HEK293 (cell line): ENCODE data around the gene MAN2B2.
"Not testable (repeated sequence)": the region's sequence is repeated elsewhere in the genome, so short reads cannot be mapped to it uniquely, and the experiment has no call there.

Experiments used
- CTCF ChIA-PET: fragments of 350-600 bp; formaldehyde crosslinking; extraction: SDS; loops from one replicate; lab custom pipeline; 2021; ENCODE audit warnings: antibody characterized with exemption; lab: Yijun Ruan, JAX
- POLR2A ChIA-PET: fragments of 300-600 bp; formaldehyde crosslinking; extraction: SDS; loops from one replicate; lab custom pipeline; 2020; ENCODE audit warnings: antibody characterized with exemption, inconsistent platforms; lab: Yijun Ruan, JAX
- H3K27ac ChIP-seq: fragments of 200-500 bp; sonication (Bioruptor generic); 2 replicates; pipeline ENCODE4 v1.5.1; 2014; ENCODE audit warnings: low read depth, low read length, control low read depth, inconsistent platforms; ENCODE audit errors: extremely low read depth
- H3K36me3 ChIP-seq, 2 experiments: fragments of 200-500 bp in 1 of 2; sonication (Bioruptor generic) in 1 of 2; 1 replicate in 1 of 2; 2 replicates in 1 of 2; pipeline ENCODE4 v1.5.1; 2014 to 2017; ENCODE audit warnings: inconsistent platforms in 2 of 2, low read length in 2 of 2; ENCODE audit not compliant: control insufficient read depth in 2 of 2, insufficient read depth in 1 of 2
- H3K4me1 ChIP-seq: fragments of 200-500 bp; sonication (Bioruptor generic); 2 replicates; pipeline ENCODE4 v1.5.1; 2014; ENCODE audit warnings: mild to moderate bottlenecking, low read length, inconsistent platforms; ENCODE audit not compliant: control insufficient read depth, insufficient read depth
- H3K4me3 ChIP-seq: 2 replicates; pipeline ENCODE4 v1.5.1; 2011; ENCODE audit warnings: low read depth, mild to moderate bottlenecking, control low read depth, low read length, moderate library complexity
- H3K9me3 ChIP-seq: fragments of 200-500 bp; sonication (Bioruptor generic); 2 replicates; pipeline ENCODE4 v1.5.1; 2014; ENCODE audit warnings: low read depth, low read length, inconsistent platforms; ENCODE audit not compliant: control insufficient read depth, insufficient read depth
- GLIS2 ChIP-seq: fragments of 450-650 bp; formaldehyde crosslinking; IDR thresholded peaks from 2 replicates; pipeline ENCODE4 v1.5.1; 2016; ENCODE audit warnings: missing biosample characterization, missing genetic modification characterization
- KLF7 ChIP-seq: fragments of 450-650 bp; formaldehyde crosslinking; IDR thresholded peaks from 2 replicates; pipeline ENCODE4 v1.5.1; 2016; ENCODE audit warnings: missing biosample characterization, missing genetic modification characterization, borderline replicate concordance
- SALL2 ChIP-seq: fragments of 450-650 bp; formaldehyde crosslinking; IDR thresholded peaks from 2 replicates; pipeline ENCODE4 v1.5.0; 2017; ENCODE audit warnings: missing biosample characterization, mild to moderate bottlenecking, missing genetic modification characterization, borderline replicate concordance
- ZNF174 ChIP-seq: fragments of 450-650 bp; formaldehyde crosslinking; IDR thresholded peaks from 2 replicates; pipeline ENCODE4 v1.5.0; 2017; ENCODE audit warnings: missing biosample characterization, mild to moderate bottlenecking, missing genetic modification characterization
- ZNF292 ChIP-seq: fragments of 450-650 bp; formaldehyde crosslinking; IDR thresholded peaks from 2 replicates; pipeline ENCODE4 v1.5.1; 2016; ENCODE audit warnings: low read depth, missing biosample characterization, missing genetic modification characterization, borderline replicate concordance
- ZNF48 ChIP-seq: fragments of 450-650 bp; formaldehyde crosslinking; IDR thresholded peaks from 2 replicates; pipeline ENCODE4 v1.5.1; 2016; ENCODE audit warnings: missing biosample characterization, missing genetic modification characterization
- ZNF596 ChIP-seq: fragments of 450-650 bp; IDR thresholded peaks from 2 replicates; pipeline ENCODE4 v1.5.0; 2018; ENCODE audit warnings: missing biosample characterization, mild to moderate bottlenecking, missing genetic modification characterization, moderate library complexity
- ZNF677 ChIP-seq: fragments of 450-650 bp; IDR thresholded peaks from 2 replicates; pipeline ENCODE4 v1.5.0; 2018; ENCODE audit warnings: missing biosample characterization, mild to moderate bottlenecking, missing genetic modification characterization, moderate library complexity
- TF ChIP-seq, protein P1 (sequence below): fragments of 450-650 bp; formaldehyde crosslinking; IDR thresholded peaks from 2 replicates; pipeline ENCODE4 v1.5.1; 2016; ENCODE audit warnings: missing biosample characterization, missing genetic modification characterization
- TF ChIP-seq, protein P2 (sequence below): fragments of 450-650 bp; formaldehyde crosslinking; IDR thresholded peaks from 2 replicates; pipeline ENCODE4 v1.5.1; 2017; ENCODE audit warnings: missing biosample characterization, mild to moderate bottlenecking, missing genetic modification characterization, moderate library complexity
- TF ChIP-seq, protein P3 (sequence below): fragments of 450-650 bp; formaldehyde crosslinking; IDR thresholded peaks from 2 replicates; pipeline ENCODE4 v1.5.1; 2016; ENCODE audit warnings: missing biosample characterization, missing genetic modification characterization
- TF ChIP-seq, protein P4 (sequence below): fragments of 450-650 bp; formaldehyde crosslinking; IDR thresholded peaks from 2 replicates; pipeline ENCODE4 v1.5.1; 2017; ENCODE audit warnings: missing biosample characterization, missing genetic modification characterization
- TF ChIP-seq, protein P5 (sequence below): fragments of 450-650 bp; formaldehyde crosslinking; IDR thresholded peaks from 2 replicates; pipeline ENCODE4 v1.5.1; 2016; ENCODE audit warnings: missing biosample characterization, missing genetic modification characterization

The MAN2B2 gene

DNA sequence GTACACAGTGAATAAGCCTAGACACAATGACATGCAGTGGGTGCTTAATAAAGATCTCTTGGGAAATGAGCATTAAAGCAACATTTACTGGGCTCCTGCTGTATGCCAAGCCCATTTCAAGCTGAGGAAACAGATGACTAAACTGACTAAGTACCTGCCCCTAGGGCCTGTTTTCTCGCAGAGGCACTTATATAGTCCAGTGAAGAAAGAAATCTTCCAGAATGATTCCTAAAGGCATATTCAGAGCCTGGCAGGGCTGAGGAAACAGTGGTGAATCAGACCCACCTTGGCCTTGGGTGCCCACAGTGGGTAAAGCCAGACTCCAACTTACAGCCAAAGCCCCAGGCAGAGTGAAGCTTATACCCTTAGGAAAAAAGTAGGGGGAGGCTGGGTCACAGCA is 96.7 kb downstream of the MAN2B2 start (continued):
- TF ChIP-seq, protein P1, sequence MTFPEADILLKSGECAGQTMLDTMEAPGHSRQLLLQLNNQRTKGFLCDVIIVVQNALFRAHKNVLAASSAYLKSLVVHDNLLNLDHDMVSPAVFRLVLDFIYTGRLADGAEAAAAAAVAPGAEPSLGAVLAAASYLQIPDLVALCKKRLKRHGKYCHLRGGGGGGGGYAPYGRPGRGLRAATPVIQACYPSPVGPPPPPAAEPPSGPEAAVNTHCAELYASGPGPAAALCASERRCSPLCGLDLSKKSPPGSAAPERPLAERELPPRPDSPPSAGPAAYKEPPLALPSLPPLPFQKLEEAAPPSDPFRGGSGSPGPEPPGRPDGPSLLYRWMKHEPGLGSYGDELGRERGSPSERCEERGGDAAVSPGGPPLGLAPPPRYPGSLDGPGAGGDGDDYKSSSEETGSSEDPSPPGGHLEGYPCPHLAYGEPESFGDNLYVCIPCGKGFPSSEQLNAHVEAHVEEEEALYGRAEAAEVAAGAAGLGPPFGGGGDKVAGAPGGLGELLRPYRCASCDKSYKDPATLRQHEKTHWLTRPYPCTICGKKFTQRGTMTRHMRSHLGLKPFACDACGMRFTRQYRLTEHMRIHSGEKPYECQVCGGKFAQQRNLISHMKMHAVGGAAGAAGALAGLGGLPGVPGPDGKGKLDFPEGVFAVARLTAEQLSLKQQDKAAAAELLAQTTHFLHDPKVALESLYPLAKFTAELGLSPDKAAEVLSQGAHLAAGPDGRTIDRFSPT (tag by site-specific recombination) = no peak
- TF ChIP-seq, all 188 proteins: peak for 0

DNA sequence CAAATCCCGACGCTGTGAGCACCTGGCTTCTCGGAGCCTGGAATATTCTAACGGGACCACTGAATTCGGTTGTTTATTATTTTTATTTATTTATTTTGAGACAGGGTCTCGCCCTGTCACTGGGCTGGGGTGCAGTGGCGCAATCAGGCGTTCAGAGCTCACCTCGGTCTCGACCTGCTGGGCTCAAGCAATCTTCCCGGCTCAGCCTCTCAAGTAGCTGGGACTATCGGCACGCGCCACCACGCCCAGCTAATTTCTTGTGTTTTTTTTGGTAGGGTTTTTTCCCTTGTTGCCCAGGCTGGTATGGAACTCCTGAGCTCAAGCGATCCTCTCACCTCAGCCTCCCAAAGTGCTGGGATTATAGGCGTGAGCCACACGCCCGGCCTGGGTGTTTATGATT is 97.1 kb downstream of the MAN2B2 start:
- H3K27ac ChIP-seq = no peak overlapping the region
- H3K4me1 ChIP-seq = no peaks in the 10 kb centered on the region
- ChIA-PET CTCF (interaction anchor here (1.9 kb wide), 1 partner anchor 8 kb away, joined by 7 read pairs; no protein-coding TSS in a partner anchor), POLR2A (interaction anchor here (1.9 kb wide), 1 partner anchor 8 kb away, joined by 17 read pairs; no protein-coding TSS in a partner anchor)
- H3K4me3 ChIP-seq = no peak overlapping the region
- peaks cover 0 to 22% of the 10 kb centered on the region in 2 experiments; a peak in 2 of 3 replicates for H3K36me3 ChIP-seq
- TF ChIP-seq ZNF292 (tag by site-specific recombination) = no peak
- TF ChIP-seq, protein P2, sequence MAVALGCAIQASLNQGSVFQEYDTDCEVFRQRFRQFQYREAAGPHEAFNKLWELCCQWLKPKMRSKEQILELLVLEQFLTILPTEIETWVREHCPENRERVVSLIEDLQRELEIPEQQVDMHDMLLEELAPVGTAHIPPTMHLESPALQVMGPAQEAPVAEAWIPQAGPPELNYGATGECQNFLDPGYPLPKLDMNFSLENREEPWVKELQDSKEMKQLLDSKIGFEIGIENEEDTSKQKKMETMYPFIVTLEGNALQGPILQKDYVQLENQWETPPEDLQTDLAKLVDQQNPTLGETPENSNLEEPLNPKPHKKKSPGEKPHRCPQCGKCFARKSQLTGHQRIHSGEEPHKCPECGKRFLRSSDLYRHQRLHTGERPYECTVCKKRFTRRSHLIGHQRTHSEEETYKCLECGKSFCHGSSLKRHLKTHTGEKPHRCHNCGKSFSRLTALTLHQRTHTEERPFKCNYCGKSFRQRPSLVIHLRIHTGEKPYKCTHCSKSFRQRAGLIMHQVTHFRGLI (tag by site-specific recombination) = no peak
- TF ChIP-seq ZNF174 (tag by site-specific recombination) = no peak
- TF ChIP-seq, protein P3, sequence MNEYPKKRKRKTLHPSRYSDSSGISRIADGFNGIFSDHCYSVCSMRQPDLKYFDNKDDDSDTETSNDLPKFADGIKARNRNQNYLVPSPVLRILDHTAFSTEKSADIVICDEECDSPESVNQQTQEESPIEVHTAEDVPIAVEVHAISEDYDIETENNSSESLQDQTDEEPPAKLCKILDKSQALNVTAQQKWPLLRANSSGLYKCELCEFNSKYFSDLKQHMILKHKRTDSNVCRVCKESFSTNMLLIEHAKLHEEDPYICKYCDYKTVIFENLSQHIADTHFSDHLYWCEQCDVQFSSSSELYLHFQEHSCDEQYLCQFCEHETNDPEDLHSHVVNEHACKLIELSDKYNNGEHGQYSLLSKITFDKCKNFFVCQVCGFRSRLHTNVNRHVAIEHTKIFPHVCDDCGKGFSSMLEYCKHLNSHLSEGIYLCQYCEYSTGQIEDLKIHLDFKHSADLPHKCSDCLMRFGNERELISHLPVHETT = no peak
- TF ChIP-seq SALL2 (tag by site-specific recombination) = no peak
- no peak for TF ChIP-seq ZNF48
- TF ChIP-seq ZNF596 (tag by site-specific recombination) = no peak
- no peak for TF ChIP-seq ZNF677 (tag by site-specific recombination)
- no peak for TF ChIP-seq KLF7 (tag by site-specific recombination)
- TF ChIP-seq, protein P4, sequence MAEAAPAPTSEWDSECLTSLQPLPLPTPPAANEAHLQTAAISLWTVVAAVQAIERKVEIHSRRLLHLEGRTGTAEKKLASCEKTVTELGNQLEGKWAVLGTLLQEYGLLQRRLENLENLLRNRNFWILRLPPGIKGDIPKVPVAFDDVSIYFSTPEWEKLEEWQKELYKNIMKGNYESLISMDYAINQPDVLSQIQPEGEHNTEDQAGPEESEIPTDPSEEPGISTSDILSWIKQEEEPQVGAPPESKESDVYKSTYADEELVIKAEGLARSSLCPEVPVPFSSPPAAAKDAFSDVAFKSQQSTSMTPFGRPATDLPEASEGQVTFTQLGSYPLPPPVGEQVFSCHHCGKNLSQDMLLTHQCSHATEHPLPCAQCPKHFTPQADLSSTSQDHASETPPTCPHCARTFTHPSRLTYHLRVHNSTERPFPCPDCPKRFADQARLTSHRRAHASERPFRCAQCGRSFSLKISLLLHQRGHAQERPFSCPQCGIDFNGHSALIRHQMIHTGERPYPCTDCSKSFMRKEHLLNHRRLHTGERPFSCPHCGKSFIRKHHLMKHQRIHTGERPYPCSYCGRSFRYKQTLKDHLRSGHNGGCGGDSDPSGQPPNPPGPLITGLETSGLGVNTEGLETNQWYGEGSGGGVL (tag by site-specific recombination) = no peak
- TF ChIP-seq GLIS2 (tag by site-specific recombination) = no peak
- TF ChIP-seq, protein P5, sequence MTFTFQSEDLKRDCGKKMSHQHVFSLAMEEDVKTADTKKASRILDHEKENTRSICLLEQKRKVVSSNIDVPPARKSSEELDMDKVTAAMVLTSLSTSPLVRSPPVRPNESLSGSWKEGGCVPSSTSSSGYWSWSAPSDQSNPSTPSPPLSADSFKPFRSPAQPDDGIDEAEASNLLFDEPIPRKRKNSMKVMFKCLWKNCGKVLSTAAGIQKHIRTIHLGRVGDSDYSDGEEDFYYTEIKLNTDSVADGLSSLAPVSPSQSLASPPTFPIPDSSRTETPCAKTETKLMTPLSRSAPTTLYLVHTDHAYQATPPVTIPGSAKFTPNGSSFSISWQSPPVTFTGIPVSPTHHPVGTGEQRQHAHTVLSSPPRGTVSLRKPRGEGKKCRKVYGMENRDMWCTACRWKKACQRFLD = no peak
- H3K9me3 ChIP-seq = no peaks in the 10 kb centered on the region

DNA sequence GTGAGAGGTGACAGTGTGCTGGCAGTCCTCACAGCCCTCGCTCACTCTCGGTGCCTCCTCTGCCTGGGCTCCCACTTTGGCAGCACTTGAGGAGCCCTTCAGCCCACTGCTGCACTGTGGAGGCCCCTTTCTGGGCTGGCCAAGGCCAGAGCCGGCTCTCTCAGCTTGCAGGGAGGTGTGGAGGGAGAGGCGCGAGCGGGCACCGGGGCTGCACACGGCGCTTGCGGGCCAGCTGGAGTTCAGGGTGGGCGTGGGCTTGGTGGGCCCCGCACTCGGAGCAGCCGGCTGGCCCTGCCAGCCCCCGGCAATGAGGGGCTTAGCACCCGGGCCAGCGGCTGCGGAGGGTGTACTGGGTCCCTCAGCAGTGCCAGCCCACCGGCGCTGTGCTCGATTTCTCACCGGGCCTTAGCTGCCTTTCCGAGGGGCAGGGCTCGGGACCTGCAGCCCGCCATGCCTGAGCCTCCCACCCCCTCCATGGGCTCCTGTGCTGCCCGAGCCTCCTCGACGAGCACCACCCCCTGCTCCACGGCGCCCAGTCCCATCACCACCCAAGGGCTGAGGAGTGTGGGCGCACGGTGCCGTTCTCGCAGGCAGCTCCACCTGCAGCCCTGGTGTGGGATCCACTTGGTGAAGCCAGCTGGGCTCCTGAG is 97.7 kb downstream of the MAN2B2 start:
- H3K9me3 ChIP-seq, H3K27ac ChIP-seq, H3K4me1 ChIP-seq, H3K4me3 ChIP-seq: not testable (repeated sequence)
- CTCF ChIA-PET = interaction anchor here (1.9 kb wide), 1 partner anchor 8 kb away, joined by 7 read pairs; no protein-coding TSS in a partner anchor
- POLR2A ChIA-PET = interaction anchor here (0.9 to 1.9 kb wide), 11 partner anchors 9 to 371 kb away, joined by 3 to 17 read pairs (median 4); partner anchors contain the start of genes MAN2B2, MRFAP1 and MRFAP1L1
- peaks cover 0 to 24% of the 10 kb centered on the region in 2 experiments; a peak in 2 of 3 replicates for H3K36me3 ChIP-seq
